OCI-LY3 (cell line): Measurements from ENCODE around the gene DNAH17.

Source experiments
- H2AFZ ChIP-seq: fragments of 200-600, 300-600 bp; shearing (Covaris generic); 2 replicates; pipeline ENCODE4 v1.6.0; 2014; ENCODE audit warnings: antibody characterized with exemption, low read depth, low read length
- H3K27ac ChIP-seq: fragments of 200-600, 300-600 bp; sonication (generic); 2 replicates; pipeline ENCODE4 v1.5.1; 2014; ENCODE audit warnings: mild to moderate bottlenecking, low read length, moderate library complexity, mixed read lengths
- H3K27me3 ChIP-seq: fragments of 200-600, 300-600 bp; sonication (generic); 2 replicates; pipeline ENCODE4 v1.6.1; 2014; ENCODE audit warnings: low read depth, low read length, mixed read lengths
- H3K36me3 ChIP-seq: fragments of 200-600, 300-600 bp; sonication (generic); replicated peaks from 2 replicates; pipeline ENCODE3; 2014; ENCODE audit warnings: low read depth, low read length, mixed read lengths
- H3K4me1 ChIP-seq: fragments of 300-600, 200-600 bp; sonication (generic); 2 replicates; pipeline ENCODE4 v1.6.1; 2014; ENCODE audit warnings: low read length, mixed read lengths
- H3K4me2 ChIP-seq: fragments of 200-600, 300-600 bp; sonication (generic); 2 replicates; pipeline ENCODE4 v1.6.1; 2014; ENCODE audit warnings: low read length, mixed read lengths
- H3K4me3 ChIP-seq: fragments of 300-600, 200-600 bp; sonication (generic); 2 replicates; pipeline ENCODE4 v1.5.1; 2014; ENCODE audit warnings: antibody characterized with exemption, mild to moderate bottlenecking, low read length, moderate library complexity
- H3K79me2 ChIP-seq: fragments of 300-600, 200-600 bp; shearing (Covaris generic); 2 replicates; pipeline ENCODE4 v1.6.1; 2014; ENCODE audit warnings: mild to moderate bottlenecking, low read length, mixed read lengths
- H3K9ac ChIP-seq: fragments of 300-600, 200-600 bp; shearing (Covaris generic); 2 replicates; pipeline ENCODE4 v1.6.0; 2014; ENCODE audit warnings: mild to moderate bottlenecking, low read length, moderate library complexity
- H3K9me3 ChIP-seq: fragments of 200-600, 300-600 bp; shearing (Covaris generic); 2 replicates; pipeline ENCODE4 v1.6.1; 2014; ENCODE audit warnings: low read length, mixed read lengths; ENCODE audit not compliant: insufficient read depth
- H4K20me1 ChIP-seq: fragments of 200-600, 300-600 bp; sonication (generic); 2 replicates; pipeline ENCODE4 v1.6.1; 2016; ENCODE audit warnings: low read length, mixed read lengths; ENCODE audit not compliant: insufficient read depth
- EZH2phosphoT487 ChIP-seq: fragments of 200-600 bp; shearing (Covaris generic); IDR thresholded peaks from 2 replicates; pipeline ENCODE4 v1.6.1; 2018; ENCODE audit warnings: antibody characterized with exemption, mixed run types, low read depth
- TF ChIP-seq, protein P1 (sequence below): fragments of 200-600, 300-600 bp; sonication (generic); IDR thresholded peaks from 2 replicates; pipeline ENCODE4 v1.5.1; 2014; ENCODE audit warnings: antibody characterized with exemption, low read length, low read depth

The DNAH17 gene

DNA sequence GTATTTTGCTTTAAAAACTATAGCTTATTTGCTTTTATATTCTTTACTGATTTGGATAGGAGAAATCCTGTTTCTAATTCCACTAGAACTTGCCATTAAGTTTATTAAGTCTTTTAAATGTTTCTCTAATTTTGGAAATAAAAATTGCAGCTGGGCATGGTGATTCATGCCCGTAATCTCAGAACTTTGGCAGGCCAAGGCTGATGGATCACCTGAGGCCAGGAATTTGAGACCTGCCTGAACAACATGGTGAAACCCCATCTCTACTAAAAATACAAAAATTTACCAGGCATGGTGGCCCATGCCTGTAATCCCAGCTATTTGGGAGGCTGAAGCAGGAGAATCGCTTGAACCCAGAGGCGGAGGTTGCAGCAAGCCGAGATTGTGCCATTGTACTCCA lies 30.7 kb downstream of the DNAH17 start:
- H4K20me1 ChIP-seq, result no peaks in the 10 kb centered on the region
- no peak for TF ChIP-seq EZH2phosphoT487
- TF ChIP-seq, protein P1, sequence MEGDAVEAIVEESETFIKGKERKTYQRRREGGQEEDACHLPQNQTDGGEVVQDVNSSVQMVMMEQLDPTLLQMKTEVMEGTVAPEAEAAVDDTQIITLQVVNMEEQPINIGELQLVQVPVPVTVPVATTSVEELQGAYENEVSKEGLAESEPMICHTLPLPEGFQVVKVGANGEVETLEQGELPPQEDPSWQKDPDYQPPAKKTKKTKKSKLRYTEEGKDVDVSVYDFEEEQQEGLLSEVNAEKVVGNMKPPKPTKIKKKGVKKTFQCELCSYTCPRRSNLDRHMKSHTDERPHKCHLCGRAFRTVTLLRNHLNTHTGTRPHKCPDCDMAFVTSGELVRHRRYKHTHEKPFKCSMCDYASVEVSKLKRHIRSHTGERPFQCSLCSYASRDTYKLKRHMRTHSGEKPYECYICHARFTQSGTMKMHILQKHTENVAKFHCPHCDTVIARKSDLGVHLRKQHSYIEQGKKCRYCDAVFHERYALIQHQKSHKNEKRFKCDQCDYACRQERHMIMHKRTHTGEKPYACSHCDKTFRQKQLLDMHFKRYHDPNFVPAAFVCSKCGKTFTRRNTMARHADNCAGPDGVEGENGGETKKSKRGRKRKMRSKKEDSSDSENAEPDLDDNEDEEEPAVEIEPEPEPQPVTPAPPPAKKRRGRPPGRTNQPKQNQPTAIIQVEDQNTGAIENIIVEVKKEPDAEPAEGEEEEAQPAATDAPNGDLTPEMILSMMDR, result no peak
- no peaks in the 10 kb centered on the region for H3K36me3 ChIP-seq
- no peak overlapping the region for H3K9ac ChIP-seq
- no peak overlapping the region for H3K27ac ChIP-seq
- no peak overlapping the region for H3K4me2 ChIP-seq
- no peaks in the 10 kb centered on the region for H3K9me3 ChIP-seq
- no peak overlapping the region for H3K4me3 ChIP-seq
- H2AFZ ChIP-seq, result no peak overlapping the region
- H3K4me1 ChIP-seq, result no peaks in the 10 kb centered on the region
- H3K27me3 ChIP-seq, result 0 out of 2 replicates have a peak, but pooled peaks cover 2% of the 10 kb centered on the region
- no peaks in the 10 kb centered on the region for H3K79me2 ChIP-seq

DNA sequence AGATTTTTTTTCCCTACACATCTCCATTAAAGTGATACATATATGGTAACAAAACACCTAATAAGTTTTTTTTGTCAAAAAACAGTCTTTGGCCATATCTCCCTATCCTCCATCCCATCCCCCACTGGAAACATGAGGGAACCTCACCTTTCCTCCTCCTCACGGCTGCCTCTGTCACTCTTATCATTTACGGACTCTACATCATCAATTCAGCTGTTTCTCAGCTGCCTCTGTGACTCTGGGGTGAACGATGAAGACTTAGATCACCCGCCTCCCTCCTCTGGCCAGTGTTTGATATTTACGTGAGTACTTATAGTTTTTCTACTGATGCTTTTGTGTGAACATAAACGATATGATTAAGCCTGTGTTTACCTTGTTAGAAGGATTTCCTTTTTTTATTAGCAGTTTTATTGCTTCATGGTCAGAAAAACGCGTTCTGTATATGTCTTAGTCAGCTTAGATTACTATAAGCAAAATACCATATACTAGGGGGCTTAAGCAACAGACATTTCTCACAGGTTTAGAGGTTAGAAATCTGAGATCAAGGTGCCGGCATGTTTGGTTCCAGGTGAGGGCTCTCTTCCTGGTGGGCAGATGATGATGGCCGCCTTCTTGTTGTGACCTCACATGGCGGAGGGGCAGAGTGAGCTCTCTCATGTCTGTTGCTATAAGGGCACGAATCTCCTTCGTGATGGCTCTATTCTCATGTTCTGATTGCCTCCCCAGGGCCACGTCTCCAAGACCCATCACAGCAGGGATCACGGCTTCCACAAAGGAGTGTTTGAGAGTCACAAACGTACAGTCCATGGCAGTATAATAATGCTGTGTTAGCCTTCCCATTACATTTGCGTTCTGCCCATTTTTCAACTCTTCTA lies 32.1 kb downstream of the DNAH17 start:
- no peaks in the 10 kb centered on the region for H4K20me1 ChIP-seq
- H3K79me2 ChIP-seq, result no peaks in the 10 kb centered on the region
- H3K4me2 ChIP-seq, result no peak overlapping the region
- H3K27ac ChIP-seq, result no peak overlapping the region
- no peaks in the 10 kb centered on the region for H3K36me3 ChIP-seq
- H2AFZ ChIP-seq, result no peak overlapping the region
- H3K4me3 ChIP-seq, result no peak overlapping the region
- no peak for TF ChIP-seq EZH2phosphoT487
- TF ChIP-seq, protein P1, result no peak
- H3K9me3 ChIP-seq, result no peaks in the 10 kb centered on the region
- H3K27me3 ChIP-seq, result no peaks in the 10 kb centered on the region
- H3K9ac ChIP-seq, result no peak overlapping the region
- H3K4me1 ChIP-seq, result no peaks in the 10 kb centered on the region

DNA sequence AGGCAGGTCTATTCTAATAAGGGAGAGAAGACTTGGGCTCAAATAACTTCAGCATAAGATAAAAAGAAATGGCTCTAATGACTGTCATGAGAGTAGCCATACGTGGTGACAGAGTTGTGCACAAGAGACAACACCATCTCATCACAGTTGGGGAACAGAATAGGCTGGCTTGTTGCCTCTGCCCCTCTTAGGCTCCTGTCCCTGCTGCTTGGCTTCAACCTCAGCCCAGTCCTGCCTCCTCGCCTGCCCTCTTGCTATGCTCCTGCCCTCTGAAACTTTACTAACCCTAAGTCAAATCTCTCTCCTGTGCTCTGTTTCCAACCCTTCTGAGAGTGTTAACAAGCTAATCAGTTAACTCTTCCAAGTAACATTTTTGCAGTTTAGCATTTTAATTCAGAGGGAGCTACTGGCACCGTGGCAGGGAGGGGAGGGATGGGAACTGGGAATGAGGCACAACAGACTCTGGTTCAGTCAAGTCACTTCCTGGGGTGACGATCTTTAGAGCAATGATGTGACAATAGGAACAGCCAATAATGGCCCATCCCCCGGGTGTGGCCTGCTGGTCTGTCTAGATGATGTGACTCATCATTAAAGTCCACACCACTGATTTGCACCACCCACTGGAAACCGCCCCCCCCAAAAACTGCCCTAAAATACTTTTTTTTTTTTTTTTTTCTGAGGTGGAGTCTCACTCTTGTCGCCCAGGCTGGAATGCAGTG lies 35.5 kb downstream of the DNAH17 start:
- H4K20me1 ChIP-seq, result no peaks in the 10 kb centered on the region
- H3K4me2 ChIP-seq, result no peak overlapping the region
- no peaks in the 10 kb centered on the region for H3K9me3 ChIP-seq
- H3K36me3 ChIP-seq, result no peaks in the 10 kb centered on the region
- no peaks in the 10 kb centered on the region for H3K27me3 ChIP-seq
- no peak overlapping the region for H2AFZ ChIP-seq
- no peak overlapping the region for H3K27ac ChIP-seq
- no peak overlapping the region for H3K9ac ChIP-seq
- TF ChIP-seq EZH2phosphoT487, result no peak
- TF ChIP-seq, protein P1, result no peak
- H3K4me3 ChIP-seq, result no peak overlapping the region
- no peaks in the 10 kb centered on the region for H3K4me1 ChIP-seq
- no peaks in the 10 kb centered on the region for H3K79me2 ChIP-seq

DNA sequence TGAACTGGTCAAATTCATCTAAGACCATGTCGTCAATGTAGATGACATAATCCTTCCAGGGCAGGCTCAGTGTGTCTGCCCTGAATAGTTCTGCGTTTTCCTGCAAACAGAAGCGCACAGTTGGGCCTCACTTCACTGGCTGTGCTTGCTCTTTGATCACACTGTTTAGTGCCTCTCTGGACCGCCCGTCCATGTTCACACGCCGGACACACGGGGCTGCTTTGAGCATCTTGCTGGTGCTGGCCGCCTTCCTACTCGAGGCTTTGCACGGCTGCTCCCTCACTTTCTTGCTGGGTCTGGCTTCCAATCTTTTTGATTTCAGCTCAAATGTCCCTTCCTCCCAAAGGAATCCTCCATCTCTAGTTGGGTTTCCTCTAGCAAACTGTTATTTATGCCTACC lies 37.4 kb downstream of the DNAH17 start:
- Histone ChIP-seq H3K27ac (no peak overlapping the region), H3K4me1 (no peaks in the 10 kb centered on the region), H3K4me3 (no peak overlapping the region), H3K9ac (no peak overlapping the region), H3K36me3 (no peaks in the 10 kb centered on the region), H4K20me1 (no peaks in the 10 kb centered on the region), H3K27me3 (no peaks in the 10 kb centered on the region), H3K4me2 (no peak overlapping the region), H2AFZ (no peak overlapping the region), H3K9me3 (no peaks in the 10 kb centered on the region), H3K79me2 (no peaks in the 10 kb centered on the region)
- TF ChIP-seq, protein P1, result no peak
- no peak for TF ChIP-seq EZH2phosphoT487
